Esophagus squamous epithelium (tissue), 5 donors: ENCODE results near the gene RAB40C. TPM values are rescaled to one million over a fixed set of nuclear protein-coding genes. Genes with fewer than 3 reads are reported as not detected.
"Not testable (repeated sequence)": the region's sequence is repeated elsewhere in the genome, so short reads cannot be mapped to it uniquely, and the experiment has no call there.

Experiments
- DNase-seq: peaks from one replicate; lab custom pipeline; 2025; lab: John Stamatoyannopoulos, UW
- H3K27ac ChIP-seq, 4 donors: fragments of 200-600 bp; sonication (generic); one replicate each; pipeline ENCODE4 v1.5.1; 2016 to 2019; ENCODE audit warnings: mild to moderate bottlenecking in 1 of 4
- H3K27me3 ChIP-seq, 4 donors: fragments of 200-600 bp; sonication (generic); 1 replicate in 3 of 4; 2 replicates in 1 of 4; pipeline versions ENCODE4 v1.5.1 to v1.6.0; 2017 to 2021; ENCODE audit warnings: antibody characterized with exemption in 1 of 4
- H3K36me3 ChIP-seq, 3 donors: fragments of 200-600 bp; sonication (generic); one replicate each; pipeline ENCODE4 v1.5.1; 2016 to 2019
- H3K4me1 ChIP-seq, 3 donors: fragments of 200-600 bp; sonication (generic); one replicate each; pipeline ENCODE4 v1.5.1; 2017 to 2019
- H3K4me3 ChIP-seq, 4 donors: fragments of 200-600 bp; sonication (generic); 1 replicate in 3 of 4; 2 replicates in 1 of 4; pipeline ENCODE4 v1.5.1; 2016 to 2019; ENCODE audit warnings: mild to moderate bottlenecking in 2 of 4, moderate library complexity in 1 of 4
- H3K9me3 ChIP-seq, 3 donors: fragments of 200-600 bp; sonication (generic); one replicate each; pipeline ENCODE4 v1.5.1; 2016 to 2019
- CTCF ChIP-seq, 6 experiments: fragments of 450-650 bp in 4 of 6; fragments of 200-600 bp in 2 of 6; sonication (generic) in 2 of 6; IDR thresholded peaks; one replicate each; pipeline ENCODE4 v1.5.1; 2016 to 2019; ENCODE audit warnings: antibody characterized with exemption in 6 of 6, mild to moderate bottlenecking in 4 of 6, moderate library complexity in 4 of 6
- POLR2A ChIP-seq, 4 donors: fragments of 450-650 bp; IDR thresholded peaks; one replicate each; pipeline ENCODE4 v1.6.1; 2017; ENCODE audit warnings: antibody characterized with exemption in 4 of 4, mild to moderate bottlenecking in 4 of 4, moderate library complexity in 3 of 4
- WGBS, 2 donors: methylation state at CpG; one replicate each; pipeline ENCODE4 v1.1.5; 2018; 5-methylcytosine and 5-hydroxymethylcytosine counted together
- intact Hi-C: fragments of 100-400 bp; cut with DNase I; formaldehyde crosslinking; loops from one replicate; pipeline ENCODE4 v1.15.0; 2022
- total RNA-seq, 4 donors: library from RNA; depleted of rRNA; stranded (reverse); fragments of >200 nt; gene quantifications; one replicate each; pipeline ENCODE4 v1.1.0, GENCODE V29; 2016
- donor health status: DM: yes; HTN: yes; CAD: no.

RAB40C gene
- total RNA-seq, 4 donors from 2014 or later, result 14.2 to 31.4 (median 20.3) TPM

GRCh38 chr16:595094-595528 lies 5.2 kb downstream of the RAB40C start:
- no peak overlapping the region for H3K27ac ChIP-seq
- no peak overlapping the region for H3K4me3 ChIP-seq
- H3K4me1 ChIP-seq, result peaks cover 47 to 66% (median 52%) of the 10 kb centered on the region in 3 donors
- no peak for DNase-seq
- TF ChIP-seq POLR2A (IDR thresholded peaks at IDR 0.05) (no peak), CTCF (IDR thresholded peaks at IDR 0.05) (no peak)
- 84 to 94% methylated on average over 4 to 14 of the region's 18 CpGs for WGBS, 2 donors
- no peaks in the 10 kb centered on the region for H3K27me3 ChIP-seq
- H3K9me3 ChIP-seq, result no peaks in the 10 kb centered on the region
- H3K36me3 ChIP-seq, result peaks cover 0 to 30% (median 0%) of the 10 kb centered on the region in 3 donors
- intact Hi-C loops, result no loop called here

DNA sequence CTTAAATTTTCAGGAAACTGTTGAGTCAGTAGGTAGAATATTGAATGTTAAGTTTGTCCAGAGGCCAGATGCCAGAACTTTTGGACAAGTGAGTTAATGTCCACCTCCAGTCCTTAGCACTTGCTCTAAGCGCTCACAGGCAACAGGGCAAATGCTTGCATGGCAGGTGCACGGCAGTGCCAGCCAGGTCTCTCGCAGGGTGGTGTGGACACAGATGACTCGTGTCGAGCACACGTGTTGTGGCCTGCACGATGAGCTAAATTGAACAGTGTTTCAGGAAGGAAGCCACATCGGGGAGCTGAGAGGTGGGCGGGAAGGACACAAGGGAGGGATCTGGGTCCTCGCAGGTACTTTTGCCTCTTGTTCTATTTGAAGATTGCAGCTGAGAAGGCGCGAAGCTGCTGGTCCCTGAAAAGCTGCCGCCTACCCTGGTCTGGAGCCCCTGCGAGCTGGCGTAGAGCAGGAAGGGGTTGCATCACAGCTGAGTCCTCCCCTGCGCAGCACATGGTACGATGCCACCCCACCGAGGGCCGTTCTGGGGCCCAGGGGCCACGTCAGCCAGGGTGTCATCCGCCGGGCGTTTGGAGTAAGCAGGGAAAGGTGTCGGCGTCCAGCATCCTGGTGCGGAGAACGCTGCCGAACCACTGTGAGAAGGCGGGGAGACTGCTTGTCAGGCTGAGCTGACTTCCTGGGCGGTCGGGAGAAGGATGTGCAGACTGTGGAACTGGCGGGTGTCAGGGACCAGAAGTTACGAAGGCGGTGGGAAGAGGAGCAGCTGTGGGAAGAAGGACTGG lies 6.3 kb downstream of the RAB40C start:
- intact Hi-C loops, result no loop called here
- WGBS, 2 donors, result 71 to 73% methylated on average over 16 to 18 of the region's 34 CpGs
- no peak overlapping the region for H3K27ac ChIP-seq
- H3K27me3 ChIP-seq, result no peaks in the 10 kb centered on the region
- DNase-seq, result no peak
- H3K9me3 ChIP-seq, result no peaks in the 10 kb centered on the region
- peaks cover 0 to 40% (median 0%) of the 10 kb centered on the region in 3 donors for H3K36me3 ChIP-seq
- H3K4me1 ChIP-seq, result peaks cover 38 to 57% (median 45%) of the 10 kb centered on the region in 3 donors
- TF ChIP-seq CTCF (IDR thresholded peaks at IDR 0.05) (no peak), POLR2A (IDR thresholded peaks at IDR 0.05) (no peak)
- no peak overlapping the region for H3K4me3 ChIP-seq

GRCh38 chr16:596736-597060 lies 6.8 kb downstream of the RAB40C start:
- 91 to 96% methylated on average over 12 of the region's 12 CpGs for WGBS, 2 donors

DNA sequence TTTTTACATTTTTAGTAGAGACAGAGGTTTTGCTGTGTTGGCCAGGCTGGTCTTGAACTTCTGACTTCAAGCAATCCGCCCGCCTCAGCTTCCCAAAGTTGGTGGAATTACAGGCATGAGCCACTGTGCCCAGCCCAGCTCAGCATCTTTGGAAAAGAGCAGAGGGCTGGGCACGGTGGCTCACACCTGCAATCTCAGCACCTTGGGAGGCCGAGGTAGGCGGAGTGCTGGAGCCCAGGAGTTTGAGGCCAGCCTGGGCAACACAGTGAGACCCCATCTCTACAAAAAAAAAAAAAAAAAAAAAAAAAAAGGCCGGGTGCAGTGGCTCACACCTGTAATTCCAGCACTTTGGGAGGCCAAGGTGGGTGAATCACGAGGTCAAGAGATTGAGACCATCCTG lies 7.8 kb downstream of the RAB40C start:
- H3K9me3 ChIP-seq, intact Hi-C loops, H3K27ac ChIP-seq, DNase-seq, H3K4me3 ChIP-seq, H3K27me3 ChIP-seq: not testable (repeated sequence)
- Histone ChIP-seq H3K36me3 (peaks cover 0 to 52% (median 0%) of the 10 kb centered on the region in 3 donors), H3K4me1 (peaks cover 26 to 42% (median 32%) of the 10 kb centered on the region in 3 donors)
- 93% methylated on average over 5 of the region's 7 CpGs; no CpG with 5 or more reads in 1 of the 2 donors for WGBS, 2 donors

More at GRCh38 chr16:596736-597060, 6.8 kb downstream of the RAB40C start:
- TF ChIP-seq CTCF (IDR thresholded peaks at IDR 0.05) (no peak), POLR2A (IDR thresholded peaks at IDR 0.05) (no peak)
- H3K9me3 ChIP-seq, result no peaks in the 10 kb centered on the region
- DNase-seq, result no peak
- intact Hi-C loops, result no loop called here
- H3K27ac ChIP-seq, result no peak overlapping the region
- peaks cover 34 to 52% (median 40%) of the 10 kb centered on the region in 3 donors for H3K4me1 ChIP-seq
- no peak overlapping the region for H3K4me3 ChIP-seq
- H3K36me3 ChIP-seq, result peaks cover 0 to 45% (median 0%) of the 10 kb centered on the region in 3 donors
- no peaks in the 10 kb centered on the region for H3K27me3 ChIP-seq

- no peak for DNase-seq
- Histone ChIP-seq H3K27me3 (no peaks in the 10 kb centered on the region), H3K9me3 (no peaks in the 10 kb centered on the region), H3K27ac (no peak overlapping the region), H3K36me3 (peaks cover 0 to 52% (median 0%) of the 10 kb centered on the region in 3 donors), H3K4me1 (peaks cover 14 to 28% (median 17%) of the 10 kb centered on the region in 3 donors), H3K4me3 (no peak overlapping the region)
- TF ChIP-seq POLR2A (IDR thresholded peaks at IDR 0.05) (no peak), CTCF (IDR thresholded peaks at IDR 0.05) (no peak)
- intact Hi-C loops, result no loop called here
- WGBS, 2 donors, result 95 to 96% methylated on average over 25 to 26 of the region's 43 CpGs
Observed at GRCh38 chr16:598823-599739, 9.2 kb downstream of the RAB40C start.
